Fibroblast of skin of left biceps (primary cell): ENCODE data around the gene ECT2L.

Experiments
- DNase-seq, 2 experiments: peaks; one replicate each; pipeline ENCODE4 v3.0.0-alpha.2; 2013; ENCODE audit warnings: low read depth in 2 of 2

The ECT2L gene

DNA sequence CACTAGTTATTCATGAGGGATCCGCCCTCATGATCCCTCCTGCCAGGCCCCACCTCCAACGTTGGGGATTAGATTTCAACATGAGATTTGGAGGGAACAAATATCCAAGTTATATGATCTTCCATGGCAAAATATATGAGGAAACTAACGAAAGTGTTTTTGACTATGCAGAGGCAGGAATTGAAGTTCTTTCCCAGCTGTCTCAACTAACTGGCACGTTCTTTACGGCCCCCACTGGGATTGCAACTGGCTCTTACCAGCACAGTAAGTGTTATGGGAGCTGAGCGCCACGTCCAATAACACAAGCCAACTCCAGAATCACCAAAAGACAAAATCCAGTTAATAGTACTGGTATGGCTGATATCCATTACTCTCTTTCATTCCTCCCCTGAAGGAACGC, 66.6 kb downstream of the ECT2L start:
- DNase-seq: no peak

DNA sequence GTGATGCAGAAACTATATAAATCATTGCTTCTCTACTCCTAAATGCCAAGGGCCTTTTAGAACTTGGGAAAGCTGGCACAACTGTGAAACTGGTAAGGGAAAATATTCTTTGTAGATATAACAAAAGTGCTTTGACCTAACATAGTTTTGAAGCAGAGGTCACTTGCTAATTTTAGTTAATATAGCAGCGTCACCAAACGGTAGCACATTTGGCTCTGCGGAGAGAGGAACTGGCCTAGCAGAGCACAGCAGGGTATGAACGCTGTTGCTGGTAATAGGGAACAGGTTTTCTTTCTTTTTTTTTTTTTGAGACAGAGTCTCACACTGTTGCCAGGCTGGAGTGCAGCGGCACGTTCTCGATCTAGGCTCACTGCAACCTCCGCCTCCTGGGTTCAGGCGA, 67.4 kb downstream of the ECT2L start:
- DNase-seq: no peak

DNA sequence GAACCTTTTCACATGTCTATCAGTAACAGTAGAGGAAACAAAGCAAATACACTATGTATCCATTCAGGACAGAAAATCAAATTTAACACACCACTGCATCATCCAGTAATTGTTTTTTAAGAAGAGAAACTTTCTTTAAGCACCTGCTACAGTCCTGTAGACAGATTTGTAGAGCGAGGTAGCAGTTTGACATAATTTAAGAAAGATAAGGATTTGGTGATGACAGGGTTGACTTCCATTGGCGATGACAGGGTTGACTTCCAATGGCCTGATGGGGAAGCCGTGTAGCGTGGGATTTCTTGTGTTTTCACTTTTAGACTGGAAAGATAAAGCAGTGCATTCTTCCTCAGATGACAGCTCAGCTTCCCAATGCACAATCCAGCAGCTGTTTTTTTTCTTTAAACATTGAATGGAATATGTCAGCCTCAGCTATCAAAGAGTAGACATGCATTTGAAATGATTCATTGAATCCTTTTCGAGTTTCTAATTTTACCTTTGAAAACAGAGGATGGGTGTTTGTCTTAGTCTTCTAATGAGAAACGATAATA, 68.5 kb downstream of the ECT2L start:
- DNase-seq: no peak

DNA sequence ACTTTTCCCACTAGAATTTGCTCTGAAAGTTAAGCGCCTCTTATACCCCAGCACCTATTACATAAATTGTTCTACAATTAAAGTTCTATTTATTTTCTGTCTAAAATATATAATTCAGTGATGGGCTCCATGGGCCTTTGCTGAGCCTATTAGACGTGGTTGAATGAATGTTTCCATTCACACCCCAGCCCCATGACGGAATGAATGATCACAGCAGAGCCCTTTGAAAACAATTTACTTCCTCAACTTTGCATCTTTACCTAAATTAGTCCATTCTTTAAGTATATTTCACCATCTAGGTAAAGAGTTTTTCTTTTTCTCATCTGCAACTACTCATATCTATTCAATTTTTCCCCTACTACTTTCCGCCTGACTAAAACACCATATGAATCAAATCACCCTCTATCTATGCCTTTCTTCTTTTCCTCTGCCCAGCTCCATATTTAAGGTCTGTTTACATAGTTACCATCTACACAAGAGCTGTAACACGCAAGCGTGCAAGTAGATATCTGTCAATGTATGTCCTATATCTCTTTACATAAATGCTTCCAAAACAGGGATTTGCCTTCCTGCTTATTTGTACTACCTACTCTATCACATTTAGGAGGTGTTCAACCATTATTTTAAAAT, 69.7 kb downstream of the ECT2L start:
- DNase-seq: no peak

DNA sequence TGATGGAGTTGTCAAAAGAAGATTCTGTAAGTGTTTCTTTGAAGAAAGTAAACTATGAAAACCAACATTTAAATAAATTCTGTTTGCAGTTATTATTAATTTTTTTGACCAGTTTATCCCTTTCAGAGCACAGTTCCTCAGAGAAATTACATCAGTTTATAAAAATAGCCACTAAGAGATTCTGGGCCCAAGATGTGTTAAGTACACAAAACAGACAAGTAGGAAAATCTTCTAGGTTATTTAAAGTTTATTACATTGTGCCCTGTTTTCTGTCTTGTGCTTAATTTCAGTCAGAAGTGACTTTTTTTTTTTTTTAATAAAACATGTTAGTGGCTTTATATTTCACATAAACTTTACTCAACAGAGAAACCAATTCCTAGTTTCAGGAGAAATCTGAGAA, 72.3 kb downstream of the ECT2L start:
- no peak for DNase-seq

DNA sequence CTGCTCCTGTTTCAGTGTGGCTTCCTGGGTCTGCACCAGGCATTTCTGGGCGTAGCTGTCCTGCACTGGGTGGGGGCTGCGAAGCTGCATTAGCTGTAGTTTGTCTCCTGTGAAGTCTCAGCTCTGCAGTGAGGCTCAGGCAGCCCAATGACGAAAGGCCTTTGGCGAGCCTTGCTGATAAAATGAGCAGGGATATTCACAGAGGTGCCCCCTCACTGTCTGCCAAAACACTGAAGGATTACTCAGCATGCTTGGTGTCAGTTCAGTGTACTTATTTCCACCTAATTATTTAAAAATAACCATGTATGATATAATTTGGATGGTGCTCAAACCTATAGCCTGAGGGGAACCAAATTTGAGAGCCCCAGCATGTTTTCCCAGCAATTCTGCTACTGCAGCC, 73.5 kb downstream of the ECT2L start:
- DNase-seq: no peak

DNA sequence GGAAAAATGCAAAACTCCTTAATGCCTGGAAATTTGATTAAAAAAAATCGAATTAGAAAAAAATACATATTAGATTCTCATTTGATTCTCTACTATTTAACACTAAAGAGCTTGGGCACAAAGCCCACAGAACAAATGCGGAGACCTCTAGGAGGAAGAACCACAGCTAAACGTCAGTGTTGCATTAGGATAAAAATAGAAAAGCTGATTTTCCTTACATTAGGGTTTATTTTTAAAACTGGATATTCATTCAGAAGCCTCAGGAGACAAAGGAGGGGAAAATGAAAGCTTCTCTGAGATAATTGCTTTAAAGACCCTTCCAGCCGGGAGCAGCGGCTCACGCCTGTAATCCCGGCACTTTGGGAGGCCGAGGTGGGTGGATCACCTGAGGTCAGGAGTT, 77.3 kb downstream of the ECT2L start:
- no peak for DNase-seq

DNA sequence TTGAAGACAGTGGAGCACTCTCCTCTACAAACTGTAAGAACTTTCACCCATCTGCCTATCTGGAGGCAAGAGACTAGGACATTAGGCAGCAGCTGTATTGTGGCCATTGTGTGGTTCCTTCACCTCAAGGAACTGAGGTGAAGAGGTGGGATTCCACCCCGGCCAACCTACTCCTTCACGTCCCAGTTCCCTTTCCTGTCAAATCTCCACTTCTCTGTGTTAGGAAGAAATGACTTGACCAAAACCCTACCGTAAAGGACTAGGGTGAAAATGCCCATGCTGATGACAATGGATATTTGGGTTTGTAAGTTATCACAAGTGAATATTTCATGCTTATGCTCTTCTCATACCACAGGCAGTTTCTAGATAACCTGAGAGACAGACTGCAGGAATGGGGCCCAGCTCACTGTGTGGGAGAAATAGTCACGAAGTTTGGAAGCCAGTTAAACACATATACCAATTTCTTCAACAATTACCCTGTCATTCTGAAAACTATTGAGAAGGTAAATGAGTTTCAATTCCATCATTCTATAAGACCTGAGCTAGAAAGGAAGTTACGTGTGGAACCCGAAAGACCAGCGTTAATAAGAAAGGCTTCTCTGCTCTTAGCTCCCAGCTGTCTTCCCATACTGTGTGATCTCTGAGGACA, 86.6 kb downstream of the ECT2L start:
- DNase-seq: no peak

DNA sequence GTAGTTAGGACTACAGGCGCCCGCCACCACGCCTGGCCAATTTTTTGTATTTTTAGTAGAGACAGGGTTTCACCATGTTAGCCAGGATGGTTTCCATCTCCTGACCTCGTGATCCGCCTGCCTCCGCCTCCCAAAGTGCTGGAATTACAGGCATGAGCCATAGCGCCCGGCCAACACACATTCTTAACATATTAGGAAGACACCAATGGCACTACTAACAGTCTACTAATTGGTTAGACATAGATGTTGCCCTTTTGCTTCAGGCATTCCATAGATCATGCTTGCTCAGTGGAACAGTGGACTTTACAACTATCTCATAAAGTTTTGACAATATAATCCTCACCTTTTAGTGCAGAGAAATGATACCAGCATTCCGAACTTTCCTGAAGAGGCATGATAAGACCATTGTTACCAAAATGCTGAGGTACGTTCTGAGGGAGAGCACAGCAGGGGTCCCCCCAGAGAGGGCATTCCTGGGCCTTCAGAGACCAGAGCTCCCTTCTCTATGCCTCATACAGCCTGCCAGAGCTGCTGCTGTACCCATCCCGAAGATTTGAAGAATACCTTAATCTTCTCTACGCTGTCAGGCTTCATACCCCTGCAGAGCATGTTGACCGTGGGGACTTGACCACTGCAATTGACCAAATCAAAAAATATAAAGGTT, 89.4 kb downstream of the ECT2L start:
- DNase-seq: no peak

DNA sequence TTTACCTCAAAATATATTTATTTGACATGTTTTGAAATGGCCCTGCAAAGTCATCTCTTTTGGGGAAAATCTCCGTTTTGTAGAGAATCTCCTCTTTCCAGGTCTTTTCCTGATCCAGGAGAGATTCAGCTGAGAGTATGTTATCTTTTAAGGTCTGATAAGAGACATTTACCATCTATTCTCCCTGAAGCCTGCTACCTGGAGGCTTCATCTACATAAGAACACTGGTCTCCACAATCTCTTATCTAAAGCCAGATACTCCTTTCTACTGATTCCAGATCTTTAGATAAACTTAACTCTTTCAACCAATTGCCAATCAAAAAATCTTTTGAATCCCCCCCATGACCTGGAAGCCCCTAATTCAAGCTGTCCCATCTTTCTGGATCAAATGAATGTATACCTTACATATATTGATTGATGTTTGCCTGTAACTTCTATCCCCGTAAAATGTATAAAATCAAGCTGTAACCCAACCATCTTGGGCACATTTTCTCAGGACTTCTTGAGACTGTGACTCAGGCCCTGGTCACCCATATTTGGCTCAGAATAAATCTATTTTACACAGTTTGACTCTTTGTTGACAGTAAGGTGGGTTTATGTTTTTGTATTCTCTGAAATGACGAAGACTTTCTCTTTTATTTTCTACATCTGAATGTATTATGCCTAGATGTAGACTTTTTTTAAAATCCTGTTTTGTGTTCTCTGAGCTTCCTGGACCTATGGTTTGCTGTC, 95.5 kb downstream of the ECT2L start:
- DNase-seq: no peak

DNA sequence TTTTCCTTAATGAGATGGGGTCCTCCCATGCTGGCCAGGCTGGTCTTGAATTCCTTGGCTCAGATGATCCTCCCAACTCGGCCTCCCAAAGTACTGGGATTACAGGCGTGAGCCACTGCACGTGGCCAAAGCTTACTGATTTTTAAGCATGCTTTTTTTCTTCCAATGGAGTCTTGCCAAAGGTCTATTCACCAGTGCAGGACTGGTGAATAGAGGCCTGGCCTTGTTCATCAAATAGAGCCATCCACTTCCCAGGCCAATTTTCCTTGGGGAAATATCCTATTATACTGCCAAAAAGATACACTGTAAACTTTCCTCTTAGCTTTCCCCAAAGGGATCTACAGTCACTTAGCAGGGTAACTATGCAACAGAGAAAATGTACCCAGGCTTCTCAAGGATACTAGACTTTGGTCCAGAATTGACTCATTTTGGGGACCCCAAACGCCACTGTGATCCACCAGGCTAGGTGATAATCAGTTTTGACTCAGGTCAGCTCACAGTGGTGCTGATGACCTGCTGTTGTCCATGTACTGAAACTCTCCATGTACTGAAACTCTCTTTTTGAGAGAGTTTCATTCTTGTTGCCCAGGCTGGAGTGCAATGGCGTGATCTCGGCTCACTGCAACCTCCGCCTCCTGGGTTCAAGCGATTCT, 100.3 kb downstream of the ECT2L start:
- no peak for DNase-seq

DNA sequence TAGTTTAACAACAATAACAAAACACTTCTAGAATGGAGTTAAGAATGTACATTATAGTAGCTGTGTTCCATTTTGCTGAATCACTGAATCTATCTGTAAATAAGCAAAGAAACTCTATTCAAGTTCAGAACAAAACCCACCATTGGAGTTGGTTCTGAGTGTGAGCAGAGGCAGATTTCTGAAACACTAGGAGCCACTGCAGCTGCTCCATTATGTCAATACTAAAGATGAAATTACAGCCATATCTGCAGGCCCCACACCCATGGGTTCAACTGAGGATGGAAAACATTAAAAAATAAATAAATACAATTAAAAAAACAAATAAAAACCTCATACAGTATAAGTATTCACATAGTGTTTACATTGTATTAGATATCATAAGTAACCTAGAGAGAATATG, 101.1 kb downstream of the ECT2L start:
- DNase-seq: no peak

DNA sequence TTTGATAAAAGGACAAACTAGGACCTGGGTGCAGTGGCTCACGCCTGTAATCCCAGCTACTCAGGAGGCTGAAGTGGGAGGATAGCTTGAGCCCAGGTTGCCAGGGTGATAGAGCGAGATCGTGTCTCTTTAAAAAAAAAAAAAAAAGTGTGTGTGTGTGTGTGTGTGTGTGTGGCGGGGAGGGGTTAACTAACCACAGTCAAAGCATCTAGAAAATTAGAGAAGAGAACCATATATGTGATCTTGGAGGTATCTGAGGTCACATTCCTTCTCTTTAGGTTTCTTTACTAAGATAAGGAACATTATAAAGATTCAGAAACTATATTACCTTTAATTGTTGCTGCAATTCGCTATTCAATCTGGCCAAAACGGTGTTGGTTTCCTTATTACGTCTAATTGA, 111.3 kb downstream of the ECT2L start:
- no peak for DNase-seq

DNA sequence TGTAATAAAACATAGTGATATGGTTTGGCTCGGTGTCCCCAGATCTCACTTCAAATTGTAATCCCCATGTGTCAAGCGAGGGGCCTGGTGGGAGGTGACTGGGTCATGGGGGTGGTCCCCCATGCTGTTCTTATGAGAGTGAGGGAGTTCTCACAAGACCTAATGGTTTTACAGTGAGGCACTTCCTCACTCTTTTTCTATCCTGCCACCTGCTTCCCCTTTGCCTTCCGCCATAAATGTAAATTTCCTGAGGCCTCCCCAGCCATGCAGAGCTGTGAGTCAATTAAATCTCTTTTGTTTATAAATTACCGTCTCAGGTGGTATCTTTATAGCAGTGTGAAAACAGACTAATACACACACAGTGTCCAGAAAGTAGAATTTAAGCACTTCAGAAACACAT, 113.6 kb downstream of the ECT2L start:
- no peak for DNase-seq

DNA sequence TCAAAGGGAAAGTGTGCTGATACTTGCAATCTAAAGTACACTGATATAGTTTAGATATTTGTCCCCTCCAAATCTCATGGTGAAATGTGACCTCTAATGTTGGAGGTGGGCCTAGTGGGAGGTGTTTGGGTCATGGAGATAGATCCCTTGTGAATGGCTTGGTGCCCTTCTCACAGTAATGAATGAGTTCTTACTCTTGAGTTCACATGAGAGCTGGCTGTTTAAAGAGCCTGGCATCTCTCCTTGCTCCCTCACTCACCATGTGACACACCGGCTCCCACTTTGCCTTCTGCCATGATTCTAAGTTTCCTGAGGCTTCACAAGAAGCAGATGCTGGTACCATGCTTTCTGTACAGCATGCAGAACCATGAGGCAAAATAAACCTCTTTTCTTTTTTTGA, 114.1 kb downstream of the ECT2L start:
- DNase-seq: no peak

DNA sequence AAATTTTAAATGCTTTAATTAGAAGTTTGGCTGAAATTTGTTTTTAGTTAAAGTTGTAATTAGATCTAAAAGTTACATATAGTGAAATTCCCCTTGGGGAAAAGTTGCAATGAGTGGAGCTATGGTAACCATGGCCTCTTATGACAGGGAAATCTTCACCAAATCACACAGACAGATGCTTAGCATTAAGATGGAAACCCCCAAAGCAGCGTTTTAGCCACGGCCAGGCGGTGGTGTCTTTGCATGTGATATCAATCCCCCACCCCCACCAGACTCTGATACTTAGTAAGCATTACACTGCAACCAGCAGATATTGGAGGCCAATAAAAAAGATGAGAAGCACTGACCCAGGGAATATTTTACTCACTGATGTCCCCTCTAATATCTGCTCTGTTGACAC, 116.4 kb downstream of the ECT2L start:
- DNase-seq: no peak

DNA sequence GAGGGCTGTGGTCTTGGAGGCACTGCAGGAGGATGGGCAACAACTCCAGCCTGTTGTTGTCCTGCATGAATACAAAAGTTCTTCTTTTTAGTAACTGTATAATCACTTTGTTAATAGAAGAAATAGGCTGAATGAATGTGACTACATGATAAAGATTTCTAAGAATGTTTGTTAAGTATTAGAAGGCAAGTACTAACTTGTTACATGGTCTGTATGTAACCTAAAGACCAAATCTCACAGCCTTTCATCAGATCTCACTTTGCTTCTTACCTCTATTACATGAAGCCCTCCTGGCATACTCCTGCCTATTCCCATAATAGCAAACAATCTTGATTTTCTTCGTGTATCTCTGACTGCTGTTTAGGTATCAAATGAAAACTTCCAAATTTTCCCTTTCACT, 118.8 kb downstream of the ECT2L start:
- no peak for DNase-seq

DNA sequence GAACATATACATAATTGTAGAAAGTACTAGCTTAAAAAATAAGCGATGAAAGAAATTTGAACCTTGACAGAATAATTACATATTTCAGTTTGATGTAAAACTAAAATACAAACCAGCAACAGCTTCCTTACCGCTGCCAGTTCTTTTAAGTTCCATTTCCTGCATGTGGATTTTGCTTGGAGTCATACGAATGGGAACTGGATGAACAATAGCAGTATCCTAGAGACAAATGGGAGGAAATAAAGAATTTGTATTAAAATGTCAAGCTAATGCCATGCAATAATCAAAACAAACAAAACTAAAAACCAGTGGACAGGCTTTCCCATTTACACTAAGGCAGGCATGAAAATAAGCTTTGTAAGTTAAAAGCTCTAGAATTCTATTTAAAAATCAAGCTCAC, 125.0 kb downstream of the ECT2L start:
- no peak for DNase-seq

DNA sequence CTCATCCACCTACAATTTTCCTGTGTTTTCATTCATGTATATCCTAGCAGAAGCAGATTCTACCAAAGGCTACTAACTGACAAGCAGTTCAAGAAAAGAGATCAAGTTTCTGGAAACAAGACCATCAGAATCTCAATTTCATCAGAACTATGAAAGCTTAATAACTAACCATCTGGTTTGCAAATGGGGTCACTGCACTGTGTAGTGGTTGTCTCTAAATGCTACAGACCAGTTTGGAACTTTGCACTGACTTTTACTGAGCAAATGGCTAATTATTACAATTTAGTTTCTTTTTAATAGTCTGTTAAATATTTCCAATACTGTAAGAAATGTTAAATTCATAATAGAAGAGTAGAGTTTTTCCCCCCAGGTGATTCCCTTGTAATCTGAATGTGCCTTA, 127.7 kb downstream of the ECT2L start:
- DNase-seq: no peak

DNA sequence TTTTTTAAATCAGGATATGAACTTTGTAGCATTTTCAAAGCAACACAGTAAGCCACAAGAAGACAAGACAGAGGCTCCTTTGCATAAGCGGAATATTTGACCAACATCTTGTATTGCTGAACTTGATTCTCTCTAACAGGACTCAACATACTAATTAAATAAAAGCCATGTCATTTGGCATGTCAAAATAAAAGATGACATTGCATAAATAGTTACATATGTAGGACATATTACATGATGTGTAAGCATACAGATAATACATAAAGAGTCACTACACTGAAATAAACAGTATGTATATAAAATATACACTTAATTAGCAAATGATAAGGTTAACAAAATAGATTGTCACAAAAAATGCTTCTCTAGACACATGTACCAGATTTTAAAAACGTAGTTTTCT, 129.9 kb downstream of the ECT2L start:
- DNase-seq: no peak

DNA sequence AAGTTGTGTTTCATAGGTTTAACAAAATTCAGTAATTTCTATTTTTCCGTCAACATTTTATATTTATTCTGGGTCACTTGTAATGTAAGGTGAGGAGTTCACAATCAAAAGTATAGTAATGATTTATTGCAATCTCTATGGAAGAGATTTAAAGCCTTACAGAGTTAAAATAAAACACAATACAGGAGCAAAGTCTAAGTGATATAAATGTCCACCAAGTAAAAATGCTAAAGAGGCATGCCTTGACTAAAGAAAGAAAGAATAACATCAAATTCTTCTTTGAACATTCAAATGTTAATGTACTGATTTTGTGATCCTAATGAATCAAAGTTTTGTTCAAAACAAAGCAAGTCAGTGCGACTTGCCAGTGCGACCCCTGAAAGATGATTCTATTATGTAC, 130.7 kb downstream of the ECT2L start:
- no peak for DNase-seq

DNA sequence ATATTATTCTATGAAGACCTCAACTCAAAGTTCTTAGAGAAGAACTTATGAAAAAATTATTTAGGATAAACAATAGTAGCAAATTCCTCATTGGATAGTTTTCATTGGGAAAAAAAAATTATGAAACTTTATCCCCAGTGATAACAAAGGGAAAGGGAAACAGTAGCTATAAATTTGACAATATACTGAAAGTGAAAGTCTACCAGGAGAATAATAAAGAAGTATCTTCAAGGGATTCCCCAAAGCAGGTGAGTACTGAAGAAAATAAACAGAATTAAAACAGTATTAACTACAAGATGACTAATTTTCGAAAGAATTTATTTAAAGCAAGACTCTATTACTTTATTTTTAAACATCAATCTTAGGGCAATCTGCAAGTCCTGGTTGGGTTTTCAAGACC, 135.8 kb downstream of the ECT2L start:
- DNase-seq: no peak
